A673 (cell line): ENCODE results near the gene TSTD1. TPM values are rescaled to one million over a fixed set of nuclear protein-coding genes. Genes with fewer than 3 reads are reported as not detected.
"Not testable (repeated sequence)": the region's sequence is repeated elsewhere in the genome, so short reads cannot be mapped to it uniquely, and the experiment has no call there.

ENCODE experiments used
- BruUV-seq: library from RNA; stranded (reverse); fragments of 400-500 nt; replicated peaks from 2 replicates; lab custom pipeline; 2021; lab: Mats Ljungman, UMichigan
- CTCF ChIA-PET: fragments of 300-600 bp; sonication (Branson Sonifier 250); formaldehyde crosslinking; loops from one replicate; lab custom pipeline; 2022; ENCODE audit warnings: antibody characterized with exemption; lab: Charles Lee
- POLR2A ChIA-PET: fragments of 300-600 bp; sonication (Branson Sonifier 250); formaldehyde crosslinking; loops from one replicate; lab custom pipeline; 2022; ENCODE audit warnings: antibody characterized with exemption; ENCODE audit not compliant: low non-redundant PET; lab: Charles Lee
- DNase-seq: peaks from one replicate; pipeline ENCODE4 v3.0.0-alpha.2; 2015; ENCODE audit warnings: low spot score
- H3K27ac ChIP-seq: fragments of 200-600 bp; sonication (generic); 2 replicates; pipeline ENCODE4 v1.5.1; 2016; ENCODE audit warnings: mixed run types, low read depth, mild to moderate bottlenecking, mixed read lengths, antibody characterized with exemption, low read length; ENCODE audit not compliant: poor library complexity, severe bottlenecking
- H3K27me3 ChIP-seq: fragments of 200-600 bp; sonication (generic); replicated peaks from 2 replicates; pipeline ENCODE4 v1.6.1; 2017; ENCODE audit warnings: mixed run types, low read depth, mild to moderate bottlenecking, mixed read lengths, antibody characterized with exemption, low read length; ENCODE audit not compliant: insufficient read depth, poor library complexity
- H3K36me3 ChIP-seq: fragments of 200-600 bp; sonication (generic); 2 replicates; pipeline ENCODE4 v1.6.1; 2016; ENCODE audit warnings: mixed run types, mild to moderate bottlenecking, mixed read lengths, antibody characterized with exemption, low read length; ENCODE audit not compliant: insufficient read depth, poor library complexity, severe bottlenecking
- H3K4me1 ChIP-seq: fragments of 200-600 bp; sonication (generic); 2 replicates; pipeline ENCODE4 v1.6.1; 2017; ENCODE audit warnings: mixed run types, mild to moderate bottlenecking, mixed read lengths, antibody characterized with exemption, low read length; ENCODE audit not compliant: insufficient read depth, poor library complexity, severe bottlenecking
- H3K4me3 ChIP-seq: fragments of 200-600 bp; sonication (generic); 2 replicates; pipeline ENCODE4 v1.5.1; 2016; ENCODE audit warnings: low read depth, mixed run types, mild to moderate bottlenecking, mixed read lengths, low read length; ENCODE audit not compliant: poor library complexity, severe bottlenecking
- H3K9me3 ChIP-seq: fragments of 200-600 bp; sonication (generic); 2 replicates; pipeline ENCODE4 v1.6.1; 2016; ENCODE audit warnings: mixed run types, low read depth, mild to moderate bottlenecking, mixed read lengths, antibody characterized with exemption, low read length; ENCODE audit not compliant: poor library complexity, severe bottlenecking
- EZH2 ChIP-seq: fragments of 200-600 bp; sonication (generic); IDR thresholded peaks from 2 replicates; pipeline ENCODE4 v1.6.1; 2017; ENCODE audit warnings: borderline replicate concordance, low read depth, mild to moderate bottlenecking, mixed read lengths, antibody characterized with exemption, low read length; ENCODE audit not compliant: poor library complexity, severe bottlenecking
- intact Hi-C: fragments of 100-400 bp; cut with micrococcal nuclease; formaldehyde crosslinking; loops from one replicate; pipeline ENCODE4 v1.10.0; 2022; ENCODE audit not compliant: unreplicated experiment
- total RNA-seq: library from RNA; stranded (reverse); gene quantifications from 2 replicates; pipeline ENCODE4 v1.2.3, GENCODE V29; 2021
- TF ChIP-seq, protein P1 (sequence below): fragments of 300-800, 200-600 bp; sonication (generic); conservative IDR thresholded peaks from 2 replicates; pipeline ENCODE4 v1.5.1; 2017; ENCODE audit warnings: low read depth, mild to moderate bottlenecking, antibody characterized with exemption, low read length, moderate library complexity, mixed read lengths

TSTD1 gene
- total RNA-seq, 1 experiment from 2014 or later: 1.3 TPM

DNA sequence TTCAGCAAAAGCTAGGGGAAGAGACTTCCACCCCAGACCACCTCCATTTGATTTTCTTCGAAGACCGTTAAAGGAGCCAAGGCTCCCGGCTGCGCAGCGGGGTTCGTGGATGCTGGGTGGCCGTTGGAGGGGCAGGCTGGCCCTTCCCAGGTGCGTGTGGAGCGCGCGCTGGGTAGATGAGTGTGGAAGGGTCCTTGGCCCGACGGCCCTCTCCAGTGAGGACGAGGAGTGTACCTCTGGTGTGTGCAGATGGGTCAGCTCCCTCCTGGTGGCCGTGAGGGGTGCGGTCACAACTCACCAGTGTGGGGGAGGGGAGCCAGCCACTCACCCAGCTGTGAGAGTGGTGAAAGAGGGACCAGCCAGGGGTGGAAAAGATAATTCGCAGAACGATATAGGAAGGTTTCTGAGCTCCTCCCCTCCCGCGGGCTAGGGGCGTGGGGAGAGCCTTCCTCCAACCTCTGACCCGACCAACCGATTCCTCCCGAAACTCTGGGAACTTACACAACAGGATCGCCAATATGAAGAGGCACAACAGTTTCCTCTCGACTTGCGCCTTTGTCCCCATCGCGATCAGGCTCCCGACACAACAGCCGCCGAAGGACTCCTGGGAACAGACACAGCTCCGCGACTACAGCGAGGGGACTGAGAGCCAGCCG lies 18.1 kb downstream of the TSTD1 start, which contains the start of gene F11R:
F11R (minus strand) TSS at position 644 of the 656 bp plus-strand sequence; CDS start at position 565, 79 bp downstream.
- no TSS peak for BruUV-seq
- Histone ChIP-seq H3K36me3 (no peaks in the 10 kb centered on the region), H3K4me3 (peak within 1 kb of the TSS; percentile 60), H3K27ac (no peak within 1 kb of the TSS), H3K27me3 (peaks cover 9% of the 10 kb centered on the region), H3K9me3 (no peaks in the 10 kb centered on the region), H3K4me1 (peaks cover 9% of the 10 kb centered on the region)
- peak; percentile 23 for DNase-seq
- POLR2A ChIA-PET: interaction anchor here (0.6 kb wide), 1 partner anchor 112 kb away, joined by 4 read pairs; no protein-coding TSS in a partner anchor
- CTCF ChIA-PET: interaction anchor here (0.6 to 0.9 kb wide), 2 partner anchors 30 to 47 kb away, joined by 4 to 9 read pairs; no protein-coding TSS in a partner anchor
- TF ChIP-seq EZH2: no peak
- TF ChIP-seq, protein P1, sequence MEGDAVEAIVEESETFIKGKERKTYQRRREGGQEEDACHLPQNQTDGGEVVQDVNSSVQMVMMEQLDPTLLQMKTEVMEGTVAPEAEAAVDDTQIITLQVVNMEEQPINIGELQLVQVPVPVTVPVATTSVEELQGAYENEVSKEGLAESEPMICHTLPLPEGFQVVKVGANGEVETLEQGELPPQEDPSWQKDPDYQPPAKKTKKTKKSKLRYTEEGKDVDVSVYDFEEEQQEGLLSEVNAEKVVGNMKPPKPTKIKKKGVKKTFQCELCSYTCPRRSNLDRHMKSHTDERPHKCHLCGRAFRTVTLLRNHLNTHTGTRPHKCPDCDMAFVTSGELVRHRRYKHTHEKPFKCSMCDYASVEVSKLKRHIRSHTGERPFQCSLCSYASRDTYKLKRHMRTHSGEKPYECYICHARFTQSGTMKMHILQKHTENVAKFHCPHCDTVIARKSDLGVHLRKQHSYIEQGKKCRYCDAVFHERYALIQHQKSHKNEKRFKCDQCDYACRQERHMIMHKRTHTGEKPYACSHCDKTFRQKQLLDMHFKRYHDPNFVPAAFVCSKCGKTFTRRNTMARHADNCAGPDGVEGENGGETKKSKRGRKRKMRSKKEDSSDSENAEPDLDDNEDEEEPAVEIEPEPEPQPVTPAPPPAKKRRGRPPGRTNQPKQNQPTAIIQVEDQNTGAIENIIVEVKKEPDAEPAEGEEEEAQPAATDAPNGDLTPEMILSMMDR: no peak
- intact Hi-C loops: no loop called here

DNA sequence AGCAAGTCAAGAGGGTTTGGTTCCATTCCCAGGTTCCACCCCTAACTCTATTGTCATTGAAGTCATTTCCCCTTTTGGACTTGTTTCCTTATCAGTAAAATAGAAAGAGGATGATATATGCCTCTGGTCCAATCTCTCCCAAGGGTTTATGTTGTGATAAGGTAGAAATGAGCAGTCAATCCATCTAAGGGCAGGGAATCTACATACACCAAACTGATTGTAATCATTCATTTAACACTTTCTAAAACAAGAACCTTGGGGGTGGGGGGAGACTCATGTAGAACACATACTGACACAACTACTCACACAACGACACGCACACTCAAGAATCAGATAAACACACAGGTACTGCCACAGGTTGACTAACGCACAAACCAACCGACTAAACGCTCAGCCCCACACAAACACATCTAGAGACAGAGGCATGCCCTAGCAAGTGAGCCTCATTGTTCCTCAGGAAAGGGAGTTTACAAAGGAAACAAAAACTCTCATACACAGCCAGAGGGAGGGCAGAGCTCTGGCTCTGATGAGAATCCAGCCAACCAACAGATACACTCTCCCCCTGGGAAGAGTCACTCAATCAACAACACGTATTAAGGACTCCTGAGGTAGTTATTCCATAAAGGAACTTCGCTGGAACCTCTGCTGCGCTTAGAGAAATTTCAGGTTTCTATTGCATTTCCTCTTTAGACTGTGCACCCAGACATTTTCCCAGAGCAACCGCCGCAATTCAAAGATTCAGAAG lies 18.8 kb downstream of the TSTD1 start:
- Histone ChIP-seq H3K27me3 (peaks cover 9% of the 10 kb centered on the region), H3K27ac (no peak overlapping the region), H3K4me3 (peak overlapping the region; percentile 60), H3K36me3 (no peaks in the 10 kb centered on the region), H3K9me3 (no peaks in the 10 kb centered on the region), H3K4me1 (peaks cover 9% of the 10 kb centered on the region)
- POLR2A ChIA-PET: no interaction called here
- TF ChIP-seq, protein P1: no peak
- TF ChIP-seq EZH2: no peak
- BruUV-seq: no TSS peak
- intact Hi-C loops: no loop called here
- CTCF ChIA-PET: no interaction called here
- DNase-seq: no peak

DNA sequence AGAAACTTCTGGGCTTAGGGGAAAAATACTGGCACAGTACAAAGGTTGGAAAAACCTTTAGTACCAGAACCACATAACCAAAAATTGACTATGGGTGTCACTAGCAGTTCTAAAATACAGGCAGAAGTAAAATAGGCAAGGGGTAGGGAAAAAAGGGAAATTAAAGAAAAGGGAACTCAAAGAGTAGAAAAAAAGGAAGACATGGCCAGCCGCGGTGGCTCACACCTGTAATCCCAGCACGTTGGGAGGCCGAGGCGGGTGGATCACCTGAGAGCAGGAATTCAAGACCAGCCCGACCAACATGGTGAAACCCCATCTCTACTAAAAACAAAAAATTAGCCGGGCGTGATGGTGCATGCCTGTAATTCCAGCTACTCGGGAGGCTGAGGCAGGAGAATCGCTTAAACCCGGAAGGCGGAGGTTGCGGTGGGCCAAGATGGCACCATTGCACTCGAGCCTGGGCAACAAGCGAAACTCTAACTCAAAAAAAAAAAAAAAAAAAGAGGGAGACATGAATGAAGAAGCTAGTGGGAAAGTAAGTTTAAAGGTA lies 19.6 kb downstream of the TSTD1 start:
- POLR2A ChIA-PET, H3K36me3 ChIP-seq, intact Hi-C loops, DNase-seq, H3K27me3 ChIP-seq, H3K9me3 ChIP-seq, H3K27ac ChIP-seq, H3K4me1 ChIP-seq, H3K4me3 ChIP-seq, BruUV-seq: not testable (repeated sequence)
- CTCF ChIA-PET: interaction anchor here (0.7 kb wide), 1 partner anchor 574 kb away, joined by 10 read pairs; no protein-coding TSS in a partner anchor
